ENCODE results near the gene EDRF1.
A peak's percentile ranks its signal among the peaks of the same experiment; 100 is the strongest.

Gene EDRF1

GRCh38 chr10:125765835-125766234 lies 46.3 kb downstream of the EDRF1 start:
- DNase-seq (ENCODE audit: low read depth): no peak
- H3K4me3 ChIP-seq (ENCODE audit: control insufficient read depth, low read depth, low read length): no peak overlapping the region
- TF ChIP-seq CTCF (conservative IDR thresholded peaks at IDR 0.05; ENCODE audit: control insufficient read depth, insufficient read depth, low read depth, low read length): no peak

DNA sequence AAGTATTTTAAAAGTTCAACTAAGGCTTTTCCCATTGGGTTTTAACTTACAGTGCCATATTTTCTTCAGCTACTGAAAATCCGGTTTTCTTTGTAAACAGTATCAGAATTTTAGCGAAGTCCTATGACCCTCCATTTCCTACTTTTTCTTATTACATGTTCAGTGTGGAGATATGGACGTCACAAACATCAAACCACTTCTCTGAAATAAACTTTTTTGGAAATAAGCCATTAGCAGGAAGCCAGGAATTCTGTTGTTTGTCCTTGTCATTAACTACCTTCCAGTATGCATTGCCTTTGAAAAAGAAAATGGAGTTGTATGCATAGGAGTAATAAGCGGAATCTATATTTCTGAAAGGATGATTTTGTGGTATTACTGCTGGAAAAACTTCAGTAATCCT lies 47.0 kb downstream of the EDRF1 start:
- no peak for TF ChIP-seq CTCF (conservative IDR thresholded peaks at IDR 0.05; ENCODE audit: control insufficient read depth, insufficient read depth, low read depth, low read length)
- no peak overlapping the region for H3K4me3 ChIP-seq (ENCODE audit: control insufficient read depth, low read depth, low read length)
- no peak for DNase-seq (ENCODE audit: low read depth)

GRCh38 chr10:125768219-125768855 lies 48.8 kb downstream of the EDRF1 start:
- DNase-seq (ENCODE audit: low read depth): peak; percentile 32
- H3K4me3 ChIP-seq (ENCODE audit: control insufficient read depth, low read depth, low read length): no peak overlapping the region
- TF ChIP-seq CTCF (conservative IDR thresholded peaks at IDR 0.05; ENCODE audit: control insufficient read depth, insufficient read depth, low read depth, low read length): no peak

GRCh38 chr10:125769175-125769574 lies 49.7 kb downstream of the EDRF1 start:
- H3K4me3 ChIP-seq (ENCODE audit: control insufficient read depth, low read depth, low read length): no peak overlapping the region
- no peak for TF ChIP-seq CTCF (conservative IDR thresholded peaks at IDR 0.05; ENCODE audit: control insufficient read depth, insufficient read depth, low read depth, low read length)
- no peak for DNase-seq (ENCODE audit: low read depth)

DNA sequence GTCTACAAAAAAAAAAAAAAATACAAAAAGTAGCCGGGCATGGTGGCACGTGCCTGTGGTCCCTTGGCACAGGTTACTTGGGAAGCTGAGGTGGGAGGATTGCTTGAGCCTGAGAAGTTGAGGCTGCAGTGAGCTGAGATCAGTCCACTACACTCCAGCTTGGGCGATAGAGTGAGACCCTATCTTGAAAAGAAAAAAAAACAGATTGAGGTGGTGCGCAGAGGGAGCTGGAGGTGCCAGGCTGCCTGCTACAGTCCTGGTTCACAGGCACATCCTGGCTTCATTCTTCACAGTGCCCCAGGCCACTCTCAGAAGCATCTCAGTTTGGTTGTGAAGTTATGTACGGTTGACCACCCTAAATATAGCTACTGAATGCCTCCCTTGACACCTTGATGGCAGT lies 51.3 kb downstream of the EDRF1 start:
- DNase-seq (ENCODE audit: low read depth): no peak
- no peak overlapping the region for H3K4me3 ChIP-seq (ENCODE audit: control insufficient read depth, low read depth, low read length)
- TF ChIP-seq CTCF (conservative IDR thresholded peaks at IDR 0.05; ENCODE audit: control insufficient read depth, insufficient read depth, low read depth, low read length): no peak

DNA sequence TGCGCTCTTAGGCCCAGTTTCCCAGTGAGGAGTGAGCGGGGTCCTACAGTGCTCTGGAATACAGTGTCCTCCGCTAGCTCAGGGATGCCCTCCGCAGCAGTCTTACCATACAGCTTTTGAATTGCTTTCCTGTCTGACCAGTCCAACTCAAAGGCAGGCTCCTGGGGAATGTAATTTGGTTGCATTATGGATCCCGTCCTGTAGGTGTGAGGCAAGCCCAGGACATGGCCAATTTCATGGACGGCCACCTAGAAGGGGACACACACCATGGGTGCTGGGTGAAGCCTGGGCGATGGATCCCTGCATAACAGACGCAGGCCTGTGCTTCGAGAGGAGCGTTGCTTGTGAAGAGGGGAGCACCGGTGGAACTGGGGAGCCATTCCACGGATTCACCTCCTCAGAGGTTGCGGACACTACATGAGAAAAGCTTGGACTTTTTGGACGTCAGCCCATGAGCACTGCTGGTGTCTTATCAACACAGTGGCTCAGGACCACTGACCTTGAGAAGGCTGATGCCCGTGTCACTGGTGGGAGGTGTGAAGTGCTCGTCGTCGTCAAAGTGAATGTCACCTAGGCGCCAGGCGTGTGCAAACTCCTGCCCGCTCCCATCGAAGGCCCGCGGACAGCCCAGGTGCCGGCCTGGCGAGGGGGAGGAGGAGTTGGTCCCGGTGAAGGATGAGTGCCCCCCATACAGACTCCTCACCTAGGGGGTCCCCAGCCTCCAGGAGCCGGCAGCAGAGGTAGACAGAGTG lies 52.8 kb downstream of the EDRF1 start:
- TF ChIP-seq CTCF (conservative IDR thresholded peaks at IDR 0.05; ENCODE audit: control insufficient read depth, insufficient read depth, low read depth, low read length): no peak
- no peak for DNase-seq (ENCODE audit: low read depth)
- no peak overlapping the region for H3K4me3 ChIP-seq (ENCODE audit: control insufficient read depth, low read depth, low read length)

Data from fibroblast of mammary gland (primary cell).